Activated CD8-positive, alpha-beta T cell treated with anti-CD3 and anti-CD28 coated beads, Interleukin-2, amount 10 ng/mL, durations not matched to agents 7 days and 5 days (primary cell): ENCODE results near the gene SEC24A. TPM values are rescaled to one million over a fixed set of nuclear protein-coding genes. Genes with fewer than 3 reads are reported as not detected.
"Not testable (repeated sequence)": the region's sequence is repeated elsewhere in the genome, so short reads cannot be mapped to it uniquely, and the experiment has no call there.

Source experiments
- ATAC-seq: fragments of 150-1000 bp; cut with Tn5 transposase; one replicate; pipeline ENCODE4 v1.10.0; 2021; ENCODE audit warnings: moderate library complexity
- CTCF ChIA-PET: fragments of 350-600 bp; sonication (Branson Sonifier 250); formaldehyde crosslinking; loops from one replicate; lab custom pipeline; 2021; ENCODE audit warnings: antibody characterized with exemption; lab: Charles Lee
- POLR2A ChIA-PET: fragments of 350-600 bp; sonication (Branson Sonifier 250); formaldehyde crosslinking; loops from one replicate; lab custom pipeline; 2021; ENCODE audit warnings: antibody characterized with exemption; lab: Charles Lee
- DNase-seq: peaks from one replicate; pipeline ENCODE4 v3.0.0-alpha.2; 2020
- H3K27ac Mint-ChIP-seq: one replicate; pipeline ENCODE4 v1.8.0; 2021; ENCODE audit warnings: mild to moderate bottlenecking, mixed read lengths
- H3K27me3 Mint-ChIP-seq: one replicate; pipeline ENCODE4 v1.8.0; 2021; ENCODE audit warnings: low read depth, mixed read lengths
- H3K36me3 Mint-ChIP-seq: one replicate; pipeline ENCODE4 v1.8.0; 2021; ENCODE audit warnings: low read depth, mixed read lengths
- H3K4me1 Mint-ChIP-seq: one replicate; pipeline ENCODE4 v1.8.0; 2021; ENCODE audit warnings: low read depth, mixed read lengths
- H3K4me3 Mint-ChIP-seq: one replicate; pipeline ENCODE4 v1.8.0; 2021; ENCODE audit warnings: mild to moderate bottlenecking, mixed read lengths
- H3K9me3 Mint-ChIP-seq: one replicate; pipeline ENCODE4 v1.8.0; 2022; ENCODE audit warnings: mixed read lengths; ENCODE audit not compliant: insufficient read depth
- total RNA-seq, 2 experiments: library from RNA; stranded (reverse); gene quantifications; one replicate each; pipeline ENCODE4 v1.2.3, GENCODE V29; 2021

The SEC24A gene
- total RNA-seq, 2 experiments from 2014 or later: 20.8 to 22.6 TPM

- Mint-ChIP-seq H3K36me3 (peaks cover 18% of the 10 kb centered on the region), H3K4me1 (peaks cover 28% of the 10 kb centered on the region), H3K9me3 (no peaks in the 10 kb centered on the region), H3K27me3 (no peaks in the 10 kb centered on the region), H3K4me3 (no peak overlapping the region), H3K27ac (no peak overlapping the region)
- ATAC-seq: no peak
- DNase-seq: no peak
- POLR2A ChIA-PET: interaction anchor here (0.7 kb wide), 1 partner anchor 16 kb away, joined by 4 read pairs; no protein-coding TSS in a partner anchor
- CTCF ChIA-PET: interaction anchor here (4.3 to 5.5 kb wide), 2 partner anchors 16 to 155 kb away, joined by 22 to 83 read pairs; partner anchors contain the start of gene DDX46
Observed at GRCh38 chr5:134742134-134742533, 93.5 kb downstream of the SEC24A start.

GRCh38 chr5:134749415-134749814, 100.8 kb downstream of the SEC24A start:
- Mint-ChIP-seq H3K36me3 (peaks cover 4% of the 10 kb centered on the region), H3K9me3 (no peaks in the 10 kb centered on the region), H3K4me1 (no peaks in the 10 kb centered on the region), H3K27ac (peak overlapping the region; percentile 29), H3K27me3 (no peaks in the 10 kb centered on the region), H3K4me3 (no peak overlapping the region)
- POLR2A ChIA-PET: interaction anchor here (1.0 kb wide), 1 partner anchor 11 kb away, joined by 6 read pairs; the partner anchor contains the start of gene CAMLG
- ATAC-seq: no peak
- CTCF ChIA-PET: interaction anchor here (1.4 kb wide), 1 partner anchor 11 kb away, joined by 5 read pairs; the partner anchor contains the start of gene CAMLG
- no peak for DNase-seq

GRCh38 chr5:134758176-134758503, 109.6 kb downstream of the SEC24A start:
- H3K9me3 Mint-ChIP-seq: no peaks in the 10 kb centered on the region
- ChIA-PET POLR2A (interaction anchor here (0.5 to 4.0 kb wide), 11 partner anchors 16 to 233 kb away, joined by 3 to 47 read pairs (median 4); partner anchors contain the start of genes C5orf24, CAMLG and PCBD2), CTCF (interaction anchor here (0.7 to 5.6 kb wide), 10 partner anchors 9 to 361 kb away, joined by 3 to 83 read pairs (median 4); partner anchors contain the start of genes C5orf24, CAMLG and PCBD2)
- peak overlapping the region; percentile 99 for H3K4me3 Mint-ChIP-seq
- peaks cover 29% of the 10 kb centered on the region for H3K4me1 Mint-ChIP-seq
- H3K36me3 Mint-ChIP-seq: peaks cover 7% of the 10 kb centered on the region
- DNase-seq (no peak), ATAC-seq (no peak)
- no peaks in the 10 kb centered on the region for H3K27me3 Mint-ChIP-seq
- H3K27ac Mint-ChIP-seq: peak overlapping the region; percentile 97

- Mint-ChIP-seq H3K27ac (peak within 1 kb of the TSS; percentile 97), H3K27me3 (no peaks in the 10 kb centered on the region), H3K36me3 (peaks cover 8% of the 10 kb centered on the region), H3K4me3 (peak within 1 kb of the TSS; percentile 99), H3K9me3 (no peaks in the 10 kb centered on the region), H3K4me1 (peaks cover 31% of the 10 kb centered on the region)
- DNase-seq: peak; percentile 97
- CTCF ChIA-PET: interaction anchor here (1.2 to 5.6 kb wide), 9 partner anchors 8 to 146 kb away, joined by 3 to 83 read pairs (median 4); partner anchors contain the start of genes C5orf24, CAMLG and PCBD2
- ATAC-seq: peak; percentile 98
- POLR2A ChIA-PET: interaction anchor here (0.5 to 4.0 kb wide), 10 partner anchors 16 to 234 kb away, joined by 3 to 47 read pairs (median 4); partner anchors contain the start of genes C5orf24, CAMLG and PCBD2
Observed at GRCh38 chr5:134758504-134759341, 110.1 kb downstream of the SEC24A start, which contains the start of gene DDX46. TSS of gene DDX46 (plus strand) at chr5:134758779. CDS start at chr5:134758939, 160 bp downstream.

DNA sequence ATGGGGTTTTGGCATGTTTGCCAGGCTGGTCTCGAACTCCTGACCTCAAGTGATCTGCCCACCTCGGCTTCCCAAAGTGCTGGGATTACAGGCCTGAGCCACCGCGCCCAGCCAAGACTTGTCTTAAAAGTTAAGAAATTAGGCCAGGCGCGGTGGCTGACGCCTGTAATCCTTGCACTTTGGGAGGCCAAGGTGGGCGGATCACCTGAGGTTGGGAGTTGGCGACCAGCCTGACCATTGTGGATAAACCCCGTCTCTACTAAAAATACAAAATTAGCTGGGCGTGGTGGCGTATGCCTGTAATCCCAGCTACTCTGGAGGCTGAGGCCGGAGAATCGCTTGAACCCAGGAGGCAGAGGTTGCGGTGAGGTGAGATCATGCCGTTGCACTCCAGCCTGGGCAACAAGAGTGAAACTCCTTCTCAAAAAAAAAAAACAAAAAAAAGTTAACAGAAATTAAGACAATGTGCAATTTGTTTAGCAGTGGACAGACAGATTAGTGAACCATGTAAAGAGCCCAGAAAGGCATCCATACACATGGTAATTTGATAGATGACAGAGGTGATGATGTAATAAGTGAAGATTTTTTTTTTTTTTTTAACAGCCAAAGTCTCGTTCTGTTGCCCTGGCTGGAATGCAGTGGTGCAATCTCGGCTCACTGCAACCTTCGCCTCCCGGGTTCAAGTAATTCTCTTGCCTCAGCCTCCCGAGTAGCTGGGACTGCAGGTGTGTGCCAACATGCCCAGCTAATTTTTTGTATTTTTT, 119.1 kb downstream of the SEC24A start:
- H3K4me1 Mint-ChIP-seq, H3K4me3 Mint-ChIP-seq, POLR2A ChIA-PET, DNase-seq, H3K27ac Mint-ChIP-seq, H3K27me3 Mint-ChIP-seq, ATAC-seq, H3K9me3 Mint-ChIP-seq: not testable (repeated sequence)
- peaks cover 37% of the 10 kb centered on the region for H3K36me3 Mint-ChIP-seq
- CTCF ChIA-PET: interaction anchor here (1.6 kb wide), 2 partner anchors 10 to 180 kb away, joined by 4 read pairs; partner anchors contain the start of gene DDX46

DNA sequence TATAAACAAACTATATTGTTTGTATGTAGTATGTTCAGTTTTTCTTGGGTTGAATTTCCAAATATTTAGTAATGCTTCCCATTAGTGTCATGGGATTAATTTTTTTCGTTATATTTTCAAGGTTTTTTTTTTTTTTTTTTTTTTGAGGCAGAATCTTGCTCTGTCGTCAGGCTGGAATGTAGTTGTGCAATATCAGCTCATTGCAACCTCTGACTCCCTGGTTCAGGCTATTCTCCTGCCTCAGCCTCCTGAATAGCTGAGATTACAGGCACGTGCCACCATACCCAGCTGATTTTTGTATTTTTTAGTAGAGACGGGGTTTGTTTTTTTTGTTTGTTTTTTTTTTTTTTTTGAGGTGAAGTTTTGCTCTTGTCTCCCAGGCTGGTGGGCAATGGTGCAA, 120.6 kb downstream of the SEC24A start:
- POLR2A ChIA-PET: no interaction called here
- Mint-ChIP-seq H3K27me3 (no peaks in the 10 kb centered on the region), H3K4me1 (no peaks in the 10 kb centered on the region), H3K36me3 (peaks cover 41% of the 10 kb centered on the region), H3K4me3 (no peak overlapping the region), H3K27ac (no peak overlapping the region), H3K9me3 (no peaks in the 10 kb centered on the region)
- ATAC-seq: no peak
- DNase-seq: no peak
- CTCF ChIA-PET: no interaction called here

GRCh38 chr5:134772461-134773125, 124.0 kb downstream of the SEC24A start:
- Mint-ChIP-seq H3K27me3 (no peaks in the 10 kb centered on the region), H3K36me3 (peaks cover 52% of the 10 kb centered on the region)
- ATAC-seq: no peak

GRCh38 chr5:134777366-134777765, 128.8 kb downstream of the SEC24A start:
- ATAC-seq (no peak), DNase-seq (no peak)
- no peaks in the 10 kb centered on the region for H3K9me3 Mint-ChIP-seq
- CTCF ChIA-PET: interaction anchor here (0.7 kb wide), 1 partner anchor 108 kb away, joined by 4 read pairs; no protein-coding TSS in a partner anchor
- H3K27ac Mint-ChIP-seq: peak overlapping the region; percentile 13
- no peak overlapping the region for H3K4me3 Mint-ChIP-seq
- H3K36me3 Mint-ChIP-seq: peaks cover 53% of the 10 kb centered on the region
- no peaks in the 10 kb centered on the region for H3K4me1 Mint-ChIP-seq
- no peaks in the 10 kb centered on the region for H3K27me3 Mint-ChIP-seq
- POLR2A ChIA-PET: no interaction called here

More at GRCh38 chr5:134772461-134773125, 124.0 kb downstream of the SEC24A start:
- Mint-ChIP-seq H3K4me3 (no peak overlapping the region), H3K27ac (no peak overlapping the region), H3K4me1 (no peaks in the 10 kb centered on the region), H3K9me3 (no peaks in the 10 kb centered on the region)
- ChIA-PET CTCF (no interaction called here), POLR2A (interaction anchor here (1.2 kb wide), 1 partner anchor 73 kb away, joined by 3 read pairs; no protein-coding TSS in a partner anchor)
- DNase-seq: no peak

Other genes starting within 250 kb of the SEC24A start
- 10 to 100 TPM; 31.3 to 32.5 TPM for gene CDKN2AIPNL, start 236.9 kb upstream of the SEC24A start, total RNA-seq
- gene JADE2, start 123.1 kb upstream of the SEC24A start, total RNA-seq: 10 to 100 TPM; 79.9 to 86.0 TPM
- 10 to 100 TPM; 51.2 to 56.4 TPM for gene SAR1B, start 16.0 kb upstream of the SEC24A start, total RNA-seq
- 10 to 100 TPM; 23.1 TPM for gene CAMLG, start 89.8 kb downstream of the SEC24A start, total RNA-seq
- 10 to 100 TPM; 69.6 to 72.8 TPM for gene DDX46, start 110.0 kb downstream of the SEC24A start, total RNA-seq
- gene C5orf24, start 197.2 kb downstream of the SEC24A start, total RNA-seq: 10 to 100 TPM; 25.8 to 30.5 TPM
- 10 to 100 TPM; 42.6 to 46.7 TPM for gene TXNDC15, start 225.6 kb downstream of the SEC24A start, total RNA-seq